ENCODE measurements around the gene DRD5.

DNA sequence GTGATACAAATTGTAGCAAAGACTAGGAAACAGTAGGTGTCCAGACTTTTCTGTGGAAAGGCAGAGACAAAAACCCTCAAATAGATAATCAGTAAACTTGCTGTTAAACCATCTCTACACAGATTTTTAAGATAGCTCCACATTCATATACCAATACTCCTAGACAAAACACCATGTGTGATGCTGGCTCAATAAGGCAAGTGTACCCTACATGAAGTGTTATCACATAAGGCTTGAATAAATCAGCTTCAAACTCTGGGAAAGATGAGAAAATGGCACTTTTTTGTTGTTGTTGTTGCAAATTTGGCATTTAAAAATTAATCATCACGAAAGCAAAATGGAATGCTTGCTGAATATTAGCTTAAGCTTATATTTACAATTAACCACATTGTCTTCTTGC is 45.1 kb downstream of the DRD5 start:
- TF ChIP-seq CEBPB (IDR thresholded peaks at IDR 0.05) = no peak
- TF ChIP-seq TAF1 (IDR thresholded peaks at IDR 0.05; ENCODE audit: low read depth) = no peak
- TF ChIP-seq RAD21 (IDR thresholded peaks at IDR 0.05; ENCODE audit: low read depth) = no peak
- TF ChIP-seq YY1 (IDR thresholded peaks at IDR 0.05; ENCODE audit: low read depth) = no peak
- TF ChIP-seq EGR1 (IDR thresholded peaks at IDR 0.05) = no peak
- TF ChIP-seq, protein P1, sequence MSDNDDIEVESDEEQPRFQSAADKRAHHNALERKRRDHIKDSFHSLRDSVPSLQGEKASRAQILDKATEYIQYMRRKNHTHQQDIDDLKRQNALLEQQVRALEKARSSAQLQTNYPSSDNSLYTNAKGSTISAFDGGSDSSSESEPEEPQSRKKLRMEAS (IDR thresholded peaks at IDR 0.05) = no peak

All from Ishikawa (cell line).